GM12892 (cell line): ENCODE data around the gene LBH.

Experiments
- DNase-seq: peaks from one replicate; pipeline ENCODE4 v3.0.0; 2011; ENCODE audit not compliant: insufficient read length
- FAIRE-seq: peaks from 2 replicates; lab custom pipeline; 2011; peaks lifted over from hg19 to GRCh38; lab: Jason Lieb, UNC
- POLR2A ChIP-seq: IDR thresholded peaks from 2 replicates; pipeline ENCODE4 v1.6.1; 2011; ENCODE audit warnings: low read depth, low read length, control low read depth
- POLR2AphosphoS5 ChIP-seq: IDR thresholded peaks from 2 replicates; pipeline ENCODE4 v1.6.1; 2011; ENCODE audit warnings: low read depth, low read length, control low read depth
- TAF1 ChIP-seq: IDR thresholded peaks from 2 replicates; pipeline ENCODE4 v1.6.1; 2011; ENCODE audit warnings: low read depth, mild to moderate bottlenecking, control low read depth, low read length, borderline replicate concordance

Gene LBH

DNA sequence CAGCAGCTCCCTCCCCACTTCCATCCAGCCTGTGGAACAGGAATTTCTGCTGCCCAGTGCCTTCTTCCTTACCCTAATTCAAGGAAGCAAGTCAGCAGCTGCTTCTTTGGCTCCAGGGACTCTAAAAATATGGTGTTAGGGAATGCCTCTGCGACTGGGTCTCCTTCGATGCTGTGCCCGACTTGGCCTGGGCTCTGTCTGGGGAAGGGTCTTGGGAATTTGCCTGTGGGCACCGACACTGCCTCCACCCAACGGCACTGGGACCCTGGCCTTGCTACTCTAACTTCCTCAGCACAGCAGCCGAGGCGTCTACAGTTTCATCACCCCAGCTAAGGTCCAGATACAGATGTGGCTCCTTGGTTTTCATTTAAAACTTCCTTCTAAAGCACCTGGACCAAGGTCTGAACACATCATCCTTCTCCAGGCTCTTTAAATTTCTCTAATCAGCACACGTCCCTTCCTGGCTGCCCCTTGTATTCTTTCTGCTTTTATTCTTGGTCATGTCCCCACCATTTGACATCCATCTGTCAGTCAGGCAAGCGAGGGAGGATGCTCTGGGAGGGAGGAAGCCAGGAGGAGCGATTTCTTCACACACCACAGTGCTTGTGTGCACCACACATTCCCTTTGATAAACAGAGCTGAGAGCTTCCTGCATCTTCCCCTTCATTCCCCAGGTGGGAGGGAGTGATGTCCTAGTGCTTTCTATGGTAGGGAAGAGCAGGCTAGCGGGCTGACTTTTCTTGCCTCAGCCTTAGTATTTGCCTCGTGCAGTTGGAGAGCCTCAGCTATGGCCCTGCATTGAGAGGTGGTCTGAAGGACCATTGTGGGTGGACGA lies 6.8 kb downstream of the LBH start:
- no peak for FAIRE-seq
- DNase-seq, result no peak
- no peak for TF ChIP-seq POLR2AphosphoS5
- no peak for TF ChIP-seq TAF1

- TF ChIP-seq TAF1 (no peak), POLR2AphosphoS5 (no peak), POLR2A (no peak)
- FAIRE-seq, result no peak
- DNase-seq, result no peak
These were observed 8.1 kb downstream of the LBH start for GRCh38 chr2:30239308-30239985.

- TF ChIP-seq TAF1, result no peak
- TF ChIP-seq POLR2AphosphoS5, result no peak
- no peak for TF ChIP-seq POLR2A
- DNase-seq, result no peak
- no peak for FAIRE-seq
These were observed 8.8 kb downstream of the LBH start for GRCh38 chr2:30239986-30240752.

DNA sequence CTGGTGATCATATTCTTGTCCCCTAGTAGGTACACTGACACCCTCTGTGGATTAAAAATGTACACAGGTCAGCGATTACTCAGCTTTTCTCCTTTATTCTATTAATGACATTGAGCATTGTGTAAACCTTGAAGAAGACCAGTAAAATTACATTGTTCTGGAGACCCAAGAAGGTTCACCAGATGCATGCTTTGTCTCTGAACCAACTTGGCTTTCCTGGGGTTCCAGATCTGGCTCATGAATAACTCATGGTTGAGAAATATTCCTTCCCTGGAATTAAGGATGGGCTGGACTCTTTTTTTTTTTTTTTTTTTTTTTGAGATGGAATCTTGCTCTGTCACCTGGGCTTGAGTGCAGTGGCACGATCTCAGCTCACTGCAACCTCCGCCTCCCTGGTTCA lies 11.9 kb downstream of the LBH start:
- FAIRE-seq (no peak), DNase-seq (no peak)
- TF ChIP-seq POLR2A, result no peak
- no peak for TF ChIP-seq TAF1
- TF ChIP-seq POLR2AphosphoS5, result no peak

GRCh38 chr2:30245364-30245763 lies 14.0 kb downstream of the LBH start:
- TF ChIP-seq TAF1 (no peak), POLR2AphosphoS5 (no peak), POLR2A (no peak)
- FAIRE-seq (no peak), DNase-seq (no peak)

DNA sequence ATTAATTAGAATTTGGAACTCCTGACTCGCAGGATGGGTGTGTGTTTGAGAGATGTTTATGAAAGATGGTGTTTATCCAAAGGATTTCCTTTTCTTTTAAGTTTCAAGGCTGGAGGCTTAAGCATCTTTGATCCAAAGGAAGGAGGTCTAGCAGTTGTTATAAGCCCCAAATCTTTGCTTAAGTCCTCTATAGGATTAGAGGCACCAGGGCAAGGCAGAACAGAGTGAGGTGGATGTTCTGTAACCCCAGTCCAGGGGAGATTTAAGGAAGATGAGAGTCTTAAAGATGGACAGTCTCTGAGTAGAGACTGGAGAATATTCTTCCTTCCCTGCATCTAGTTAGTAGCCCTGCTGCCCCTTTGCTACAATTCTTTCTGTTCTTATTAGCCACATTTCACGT lies 17.5 kb downstream of the LBH start:
- DNase-seq (no peak), FAIRE-seq (no peak)
- TF ChIP-seq POLR2AphosphoS5 (no peak), POLR2A (no peak), TAF1 (no peak)

DNA sequence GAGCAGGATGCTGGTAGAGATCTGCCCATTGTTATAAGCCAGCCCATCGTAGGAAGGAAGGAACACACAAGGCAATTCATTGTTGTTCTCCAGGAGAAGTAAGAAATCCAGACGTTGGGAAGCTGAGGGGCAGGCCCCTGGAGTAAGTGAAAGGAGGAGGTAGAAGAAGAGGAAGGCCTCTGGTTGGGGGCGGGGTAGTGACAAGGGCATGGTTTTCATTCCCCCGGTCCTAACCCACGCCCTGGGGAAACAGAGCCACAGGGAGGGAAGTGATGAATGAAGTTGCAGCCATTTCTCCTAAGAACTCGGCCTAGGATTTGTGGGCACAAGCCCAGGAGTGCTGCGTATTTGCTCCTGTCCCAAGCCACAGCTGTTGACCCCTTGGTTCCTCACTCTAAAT lies 18.0 kb downstream of the LBH start:
- DNase-seq (no peak), FAIRE-seq (no peak)
- TF ChIP-seq POLR2A (no peak), TAF1 (no peak), POLR2AphosphoS5 (no peak)

DNA sequence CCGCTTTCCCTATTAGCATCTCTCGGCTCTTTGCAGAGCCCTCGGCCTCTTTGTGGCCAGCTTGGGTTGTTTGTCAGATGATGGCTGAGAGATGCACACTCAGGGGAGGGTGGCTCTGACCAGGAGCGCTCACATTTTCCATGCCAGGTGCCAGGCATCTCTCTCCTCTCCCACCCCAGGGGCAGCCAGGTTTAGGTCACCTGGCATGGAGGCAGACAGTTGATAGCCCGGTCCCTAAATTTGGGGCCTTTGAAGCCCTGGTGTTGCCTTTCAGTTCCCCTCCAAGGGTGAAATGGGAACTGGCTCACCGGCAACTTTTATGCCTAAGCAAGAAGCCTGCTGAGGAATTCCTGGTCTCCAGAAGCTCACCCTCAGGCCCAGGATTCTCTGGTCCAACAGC lies 19.1 kb downstream of the LBH start:
- TF ChIP-seq POLR2A, result no peak
- TF ChIP-seq TAF1, result no peak
- TF ChIP-seq POLR2AphosphoS5, result no peak
- FAIRE-seq, result no peak
- DNase-seq, result no peak

DNA sequence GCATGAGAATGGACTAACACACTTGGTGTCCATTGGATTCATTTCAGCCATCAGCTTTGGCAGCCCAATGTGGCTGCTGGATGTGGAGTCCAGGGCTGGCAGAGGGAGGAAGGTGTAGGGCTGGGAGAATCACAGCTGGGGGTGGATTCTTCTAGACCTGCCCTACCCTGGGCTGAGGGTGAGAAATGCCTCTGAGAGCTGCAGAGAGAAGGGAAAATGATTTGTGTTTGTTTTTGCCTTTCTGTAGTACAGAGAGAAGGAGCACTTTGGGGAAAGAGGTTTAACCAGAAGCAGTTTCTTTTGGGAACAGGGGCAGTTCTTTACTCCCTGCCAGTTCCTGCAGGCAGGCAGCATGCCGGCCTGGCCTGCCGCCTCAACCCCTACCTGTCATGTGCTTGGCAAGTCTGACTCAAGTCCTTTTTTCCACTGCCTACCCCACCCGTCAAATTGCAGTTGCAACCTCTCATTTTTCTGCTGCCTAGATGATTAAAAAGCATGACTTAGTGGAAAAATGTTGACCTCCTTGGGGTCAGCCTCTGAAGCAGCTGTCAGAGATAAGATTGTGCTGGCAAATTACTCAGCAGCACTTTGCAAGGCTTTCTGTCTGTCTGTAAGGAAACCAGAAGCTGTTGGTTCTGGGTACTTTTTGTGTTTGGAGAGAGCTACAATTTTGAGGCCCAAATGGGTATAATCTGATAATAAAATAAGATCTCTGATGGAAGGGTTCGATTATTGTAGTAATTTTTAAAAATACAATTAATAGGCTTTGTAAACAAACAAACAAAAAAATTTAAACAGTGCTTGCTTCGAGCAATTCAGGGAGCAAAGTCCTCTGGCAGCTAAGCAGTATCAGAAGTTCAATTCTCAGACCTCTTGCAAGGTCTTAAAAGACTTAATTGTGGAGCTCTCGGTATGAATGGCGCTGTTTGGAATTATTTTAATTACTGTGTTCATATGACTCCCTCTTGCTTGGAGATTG lies 21.7 kb downstream of the LBH start:
- DNase-seq (no peak), FAIRE-seq (no peak)
- no peak for TF ChIP-seq POLR2AphosphoS5
- no peak for TF ChIP-seq TAF1

- no peak for DNase-seq
- no peak for FAIRE-seq
- TF ChIP-seq POLR2A (no peak), POLR2AphosphoS5 (no peak), TAF1 (no peak)
These were observed 22.7 kb downstream of the LBH start for GRCh38 chr2:30253873-30254684.

DNA sequence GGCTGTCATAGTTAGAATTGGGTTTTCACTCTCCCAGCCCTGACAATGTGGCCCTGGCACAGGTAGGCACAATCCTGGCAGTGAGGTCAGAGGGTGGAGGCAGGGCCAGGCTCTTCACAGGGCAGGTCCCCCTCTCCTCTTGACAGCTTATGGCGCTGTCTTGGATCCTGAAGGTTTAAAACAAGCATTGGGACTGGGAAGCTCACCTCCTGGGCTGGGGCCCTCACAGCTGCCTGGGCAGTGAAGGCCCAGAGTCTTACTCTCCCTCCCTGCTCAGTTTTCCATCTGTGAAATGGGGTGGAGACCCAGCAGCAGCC lies 23.3 kb downstream of the LBH start:
- DNase-seq, result no peak
- FAIRE-seq, result no peak
- TF ChIP-seq POLR2A (no peak), TAF1 (no peak), POLR2AphosphoS5 (no peak)
